ENCODE measurements around the gene ZNF618.

- no peak for TF ChIP-seq EZH2 (IDR thresholded peaks at IDR 0.05; ENCODE audit: borderline replicate concordance)
- TF ChIP-seq CTCF (IDR thresholded peaks at IDR 0.05; ENCODE audit: poor library complexity): no peak
- no peak for TF ChIP-seq EZH2phosphoT487 (IDR thresholded peaks at IDR 0.05; ENCODE audit: low read depth, severe bottlenecking, unreplicated experiment)
Measured at GRCh38 chr9:114017741-114018715, 141.9 kb downstream of the ZNF618 start.
